ENCODE measurements around the gene CDKL5. TPM values are rescaled to one million over a fixed set of nuclear protein-coding genes. Genes with fewer than 3 reads are reported as not detected.
A peak's percentile ranks its signal among the peaks of the same experiment; 100 is the strongest.

Gene CDKL5
- polyA plus RNA-seq, 4 donors = 0.22 to 3.3 (median 0.52) TPM

- Histone ChIP-seq H3K27ac (ENCODE audit: low read depth in 1 of 3, low read length in 2 of 3) (no peak overlapping the region), H3K36me3 (ENCODE audit: control insufficient read depth in 3 of 3, insufficient read depth in 2 of 3, low read depth in 1 of 3, low read length in 3 of 3) (no peaks in the 10 kb centered on the region), H3K9me3 (ENCODE audit: control insufficient read depth in 2 of 2, insufficient read depth in 1 of 2, low read depth in 1 of 2, low read length in 1 of 2) (no peaks in the 10 kb centered on the region), H3K27me3 (ENCODE audit: control insufficient read depth in 3 of 3, insufficient read depth in 3 of 3, low read length in 3 of 3) (no peaks in the 10 kb centered on the region), H3K4me3 (ENCODE audit: low read depth in 1 of 3, low read length in 3 of 3) (no peak overlapping the region), H3K4me1 (ENCODE audit: control insufficient read depth in 3 of 3, insufficient read depth in 2 of 3, low read depth in 1 of 3, low read length in 2 of 3) (no peaks in the 10 kb centered on the region)
- no peak for FAIRE-seq
- WGBS, 3 donors = 74 to 89% (median 87%) methylated on average over 2 of the region's 2 CpGs
- no peak for DNase-seq
Measured at GRCh38 chrX:18591834-18592233, 166.4 kb downstream of the CDKL5 start.

GRCh38 chrX:18594079-18594478 lies 168.7 kb downstream of the CDKL5 start:
- Histone ChIP-seq H3K4me1 (ENCODE audit: control insufficient read depth in 3 of 3, insufficient read depth in 2 of 3, low read depth in 1 of 3, low read length in 2 of 3) (no peaks in the 10 kb centered on the region), H3K27me3 (ENCODE audit: control insufficient read depth in 3 of 3, insufficient read depth in 3 of 3, low read length in 3 of 3) (no peaks in the 10 kb centered on the region), H3K27ac (ENCODE audit: low read depth in 1 of 3, low read length in 2 of 3) (no peak overlapping the region), H3K9me3 (ENCODE audit: control insufficient read depth in 2 of 2, insufficient read depth in 1 of 2, low read depth in 1 of 2, low read length in 1 of 2) (no peaks in the 10 kb centered on the region), H3K36me3 (ENCODE audit: control insufficient read depth in 3 of 3, insufficient read depth in 2 of 3, low read depth in 1 of 3, low read length in 3 of 3) (no peaks in the 10 kb centered on the region), H3K4me3 (ENCODE audit: low read depth in 1 of 3, low read length in 3 of 3) (no peak overlapping the region)
- WGBS, 3 donors = 76 to 91% (median 90%) methylated on average over 2 of the region's 2 CpGs
- FAIRE-seq (no peak), DNase-seq (no peak)

- WGBS, 3 donors = 69 to 81% (median 79%) methylated on average over 4 of the region's 4 CpGs
Measured at GRCh38 chrX:18596096-18596495, 170.7 kb downstream of the CDKL5 start.

GRCh38 chrX:18598413-18598812 lies 173.0 kb downstream of the CDKL5 start:
- DNase-seq (no peak), FAIRE-seq (no peak)
- Histone ChIP-seq H3K4me3 (ENCODE audit: low read depth in 1 of 3, low read length in 3 of 3) (no peak overlapping the region), H3K4me1 (ENCODE audit: control insufficient read depth in 3 of 3, insufficient read depth in 2 of 3, low read depth in 1 of 3, low read length in 2 of 3) (no peaks in the 10 kb centered on the region), H3K27me3 (ENCODE audit: control insufficient read depth in 3 of 3, insufficient read depth in 3 of 3, low read length in 3 of 3) (no peaks in the 10 kb centered on the region), H3K36me3 (ENCODE audit: control insufficient read depth in 3 of 3, insufficient read depth in 2 of 3, low read depth in 1 of 3, low read length in 3 of 3) (peaks cover 0 to 2% (median 0%) of the 10 kb centered on the region in 3 donors), H3K27ac (ENCODE audit: low read depth in 1 of 3, low read length in 2 of 3) (no peak overlapping the region), H3K9me3 (ENCODE audit: control insufficient read depth in 2 of 2, insufficient read depth in 1 of 2, low read depth in 1 of 2, low read length in 1 of 2) (no peaks in the 10 kb centered on the region)
- WGBS, 3 donors = 67 to 85% (median 74%) methylated on average over 2 of the region's 2 CpGs

More at GRCh38 chrX:18596096-18596495, 170.7 kb downstream of the CDKL5 start:
- no peak overlapping the region for H3K4me3 ChIP-seq (ENCODE audit: low read depth in 1 of 3, low read length in 3 of 3)
- no peak overlapping the region for H3K27ac ChIP-seq (ENCODE audit: low read depth in 1 of 3, low read length in 2 of 3)
- H3K27me3 ChIP-seq (ENCODE audit: control insufficient read depth in 3 of 3, insufficient read depth in 3 of 3, low read length in 3 of 3) = no peaks in the 10 kb centered on the region
- peaks cover 0 to 2% (median 0%) of the 10 kb centered on the region in 3 donors for H3K36me3 ChIP-seq (ENCODE audit: control insufficient read depth in 3 of 3, insufficient read depth in 2 of 3, low read depth in 1 of 3, low read length in 3 of 3)
- H3K9me3 ChIP-seq (ENCODE audit: control insufficient read depth in 2 of 2, insufficient read depth in 1 of 2, low read depth in 1 of 2, low read length in 1 of 2) = no peaks in the 10 kb centered on the region
- H3K4me1 ChIP-seq (ENCODE audit: control insufficient read depth in 3 of 3, insufficient read depth in 2 of 3, low read depth in 1 of 3, low read length in 2 of 3) = no peaks in the 10 kb centered on the region
- DNase-seq (no peak), FAIRE-seq (no peak)

GRCh38 chrX:18607966-18608365 lies 182.6 kb downstream of the CDKL5 start:
- H3K27ac ChIP-seq (ENCODE audit: low read depth in 1 of 3, low read length in 2 of 3) = no peak overlapping the region
- H3K27me3 ChIP-seq (ENCODE audit: control insufficient read depth in 3 of 3, insufficient read depth in 3 of 3, low read length in 3 of 3) = no peaks in the 10 kb centered on the region
- no peak for FAIRE-seq
- H3K36me3 ChIP-seq (ENCODE audit: control insufficient read depth in 3 of 3, insufficient read depth in 2 of 3, low read depth in 1 of 3, low read length in 3 of 3) = peaks cover 2 to 16% (median 4%) of the 10 kb centered on the region in 3 donors
- H3K4me3 ChIP-seq (ENCODE audit: low read depth in 1 of 3, low read length in 3 of 3) = no peak overlapping the region
- WGBS, 3 donors = 87 to 96% (median 93%) methylated on average over 4 of the region's 4 CpGs
- DNase-seq = no peak
- no peaks in the 10 kb centered on the region for H3K9me3 ChIP-seq (ENCODE audit: control insufficient read depth in 2 of 2, insufficient read depth in 1 of 2, low read depth in 1 of 2, low read length in 1 of 2)
- no peaks in the 10 kb centered on the region for H3K4me1 ChIP-seq (ENCODE audit: control insufficient read depth in 3 of 3, insufficient read depth in 2 of 3, low read depth in 1 of 3, low read length in 2 of 3)

GRCh38 chrX:18613930-18614639 lies 188.7 kb downstream of the CDKL5 start:
- peaks cover 2 to 7% (median 4%) of the 10 kb centered on the region in 3 donors for H3K36me3 ChIP-seq (ENCODE audit: control insufficient read depth in 3 of 3, insufficient read depth in 2 of 3, low read depth in 1 of 3, low read length in 3 of 3)
- 86 to 98% (median 92%) methylated on average over 3 of the region's 3 CpGs for WGBS, 3 donors
- FAIRE-seq (no peak), DNase-seq (no peak)
- H3K4me3 ChIP-seq (ENCODE audit: low read depth in 1 of 3, low read length in 3 of 3) = no peak overlapping the region
- no peak overlapping the region for H3K27ac ChIP-seq (ENCODE audit: low read depth in 1 of 3, low read length in 2 of 3)
- H3K9me3 ChIP-seq (ENCODE audit: control insufficient read depth in 2 of 2, insufficient read depth in 1 of 2, low read depth in 1 of 2, low read length in 1 of 2) = no peaks in the 10 kb centered on the region
- H3K4me1 ChIP-seq (ENCODE audit: control insufficient read depth in 3 of 3, insufficient read depth in 2 of 3, low read depth in 1 of 3, low read length in 2 of 3) = peaks cover 0 to 9% (median 0%) of the 10 kb centered on the region in 3 donors
- no peaks in the 10 kb centered on the region for H3K27me3 ChIP-seq (ENCODE audit: control insufficient read depth in 3 of 3, insufficient read depth in 3 of 3, low read length in 3 of 3)

- H3K36me3 ChIP-seq (ENCODE audit: control insufficient read depth in 3 of 3, insufficient read depth in 2 of 3, low read depth in 1 of 3, low read length in 3 of 3) = no peaks in the 10 kb centered on the region
- H3K4me1 ChIP-seq (ENCODE audit: control insufficient read depth in 3 of 3, insufficient read depth in 2 of 3, low read depth in 1 of 3, low read length in 2 of 3) = peaks cover 0 to 12% (median 0%) of the 10 kb centered on the region in 3 donors
- H3K27ac ChIP-seq (ENCODE audit: low read depth in 1 of 3, low read length in 2 of 3) = peak overlapping the region in 1 of 3 donors; percentile 56
- 46 to 74% (median 64%) methylated on average over 8 of the region's 8 CpGs for WGBS, 3 donors
- no peaks in the 10 kb centered on the region for H3K9me3 ChIP-seq (ENCODE audit: control insufficient read depth in 2 of 2, insufficient read depth in 1 of 2, low read depth in 1 of 2, low read length in 1 of 2)
- FAIRE-seq (no peak), DNase-seq (peak; percentile 26 to 28)
- no peak overlapping the region for H3K4me3 ChIP-seq (ENCODE audit: low read depth in 1 of 3, low read length in 3 of 3)
- no peaks in the 10 kb centered on the region for H3K27me3 ChIP-seq (ENCODE audit: control insufficient read depth in 3 of 3, insufficient read depth in 3 of 3, low read length in 3 of 3)
Measured at GRCh38 chrX:18616688-18617406, 191.4 kb downstream of the CDKL5 start.

- no peaks in the 10 kb centered on the region for H3K36me3 ChIP-seq (ENCODE audit: control insufficient read depth in 3 of 3, insufficient read depth in 2 of 3, low read depth in 1 of 3, low read length in 3 of 3)
- H3K4me3 ChIP-seq (ENCODE audit: low read depth in 1 of 3, low read length in 3 of 3) = no peak overlapping the region
- 32 to 68% (median 49%) methylated on average over 5 of the region's 5 CpGs for WGBS, 3 donors
- no peaks in the 10 kb centered on the region for H3K27me3 ChIP-seq (ENCODE audit: control insufficient read depth in 3 of 3, insufficient read depth in 3 of 3, low read length in 3 of 3)
- DNase-seq (peak; percentile 73 to 80), FAIRE-seq (no peak)
- no peaks in the 10 kb centered on the region for H3K9me3 ChIP-seq (ENCODE audit: control insufficient read depth in 2 of 2, insufficient read depth in 1 of 2, low read depth in 1 of 2, low read length in 1 of 2)
- H3K4me1 ChIP-seq (ENCODE audit: control insufficient read depth in 3 of 3, insufficient read depth in 2 of 3, low read depth in 1 of 3, low read length in 2 of 3) = peaks cover 0 to 12% (median 0%) of the 10 kb centered on the region in 3 donors
- H3K27ac ChIP-seq (ENCODE audit: low read depth in 1 of 3, low read length in 2 of 3) = peak overlapping the region in 1 of 3 donors; percentile 56
Measured at GRCh38 chrX:18617407-18617750, 192.0 kb downstream of the CDKL5 start.
